ENCODE data around the gene NDST3.
"Not testable (repeated sequence)": the region's sequence is repeated elsewhere in the genome, so short reads cannot be mapped to it uniquely, and the experiment has no call there.

DNA sequence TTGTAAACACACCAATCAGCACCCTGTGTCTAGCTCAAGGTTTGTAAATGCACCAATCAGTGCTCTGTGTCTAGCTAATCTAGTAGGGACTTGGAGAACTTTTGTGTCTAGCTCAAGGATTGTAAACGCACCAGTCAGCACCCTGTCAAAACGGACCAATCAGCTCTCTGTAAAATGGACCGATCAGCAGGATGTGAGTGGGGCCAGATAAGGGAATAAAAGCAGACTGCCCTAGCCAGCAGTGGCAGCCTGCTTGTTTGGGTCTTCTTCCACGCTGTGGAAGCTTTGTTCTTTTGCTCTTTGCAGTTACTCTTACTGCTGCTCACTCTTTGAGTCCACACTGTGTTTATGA is 231.8 kb downstream of the NDST3 start:
- TF ChIP-seq, protein P1, sequence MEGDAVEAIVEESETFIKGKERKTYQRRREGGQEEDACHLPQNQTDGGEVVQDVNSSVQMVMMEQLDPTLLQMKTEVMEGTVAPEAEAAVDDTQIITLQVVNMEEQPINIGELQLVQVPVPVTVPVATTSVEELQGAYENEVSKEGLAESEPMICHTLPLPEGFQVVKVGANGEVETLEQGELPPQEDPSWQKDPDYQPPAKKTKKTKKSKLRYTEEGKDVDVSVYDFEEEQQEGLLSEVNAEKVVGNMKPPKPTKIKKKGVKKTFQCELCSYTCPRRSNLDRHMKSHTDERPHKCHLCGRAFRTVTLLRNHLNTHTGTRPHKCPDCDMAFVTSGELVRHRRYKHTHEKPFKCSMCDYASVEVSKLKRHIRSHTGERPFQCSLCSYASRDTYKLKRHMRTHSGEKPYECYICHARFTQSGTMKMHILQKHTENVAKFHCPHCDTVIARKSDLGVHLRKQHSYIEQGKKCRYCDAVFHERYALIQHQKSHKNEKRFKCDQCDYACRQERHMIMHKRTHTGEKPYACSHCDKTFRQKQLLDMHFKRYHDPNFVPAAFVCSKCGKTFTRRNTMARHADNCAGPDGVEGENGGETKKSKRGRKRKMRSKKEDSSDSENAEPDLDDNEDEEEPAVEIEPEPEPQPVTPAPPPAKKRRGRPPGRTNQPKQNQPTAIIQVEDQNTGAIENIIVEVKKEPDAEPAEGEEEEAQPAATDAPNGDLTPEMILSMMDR (IDR thresholded peaks at IDR 0.05): not testable (repeated sequence)
- TF ChIP-seq, protein P2, sequence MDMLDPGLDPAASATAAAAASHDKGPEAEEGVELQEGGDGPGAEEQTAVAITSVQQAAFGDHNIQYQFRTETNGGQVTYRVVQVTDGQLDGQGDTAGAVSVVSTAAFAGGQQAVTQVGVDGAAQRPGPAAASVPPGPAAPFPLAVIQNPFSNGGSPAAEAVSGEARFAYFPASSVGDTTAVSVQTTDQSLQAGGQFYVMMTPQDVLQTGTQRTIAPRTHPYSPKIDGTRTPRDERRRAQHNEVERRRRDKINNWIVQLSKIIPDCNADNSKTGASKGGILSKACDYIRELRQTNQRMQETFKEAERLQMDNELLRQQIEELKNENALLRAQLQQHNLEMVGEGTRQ (IDR thresholded peaks at IDR 0.05): not testable (repeated sequence)
- TF ChIP-seq MYC (IDR thresholded peaks at IDR 0.05; ENCODE audit: borderline replicate concordance, low read length); POLR2A (IDR thresholded peaks at IDR 0.05; ENCODE audit: low read length); RCOR1 (IDR thresholded peaks at IDR 0.05; ENCODE audit: low read depth, low read length); ZNF302 (CRISPR knock-in tag; IDR thresholded peaks at IDR 0.05); FOSL2 (IDR thresholded peaks at IDR 0.05); FOSL2 (CRISPR knock-in tag; IDR thresholded peaks at IDR 0.05); CBX2 (IDR thresholded peaks at IDR 0.05; ENCODE audit: borderline replicate concordance, low read depth); KDM1A (IDR thresholded peaks at IDR 0.05; ENCODE audit: low read depth); SMC3 (IDR thresholded peaks at IDR 0.05); MAFK (IDR thresholded peaks at IDR 0.05; ENCODE audit: partially characterized antibody): not testable (repeated sequence)
- TF ChIP-seq, protein P3, sequence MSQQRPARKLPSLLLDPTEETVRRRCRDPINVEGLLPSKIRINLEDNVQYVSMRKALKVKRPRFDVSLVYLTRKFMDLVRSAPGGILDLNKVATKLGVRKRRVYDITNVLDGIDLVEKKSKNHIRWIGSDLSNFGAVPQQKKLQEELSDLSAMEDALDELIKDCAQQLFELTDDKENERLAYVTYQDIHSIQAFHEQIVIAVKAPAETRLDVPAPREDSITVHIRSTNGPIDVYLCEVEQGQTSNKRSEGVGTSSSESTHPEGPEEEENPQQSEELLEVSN (IDR thresholded peaks at IDR 0.05; ENCODE audit: borderline replicate concordance, low read depth): not testable (repeated sequence)

All from A549 (cell line).